KMS-11 (cell line): ENCODE measurements around the gene PPP1R26.

ENCODE experiments used
- H2AFZ ChIP-seq: fragments of 200-600 bp; sonication (generic); 2 replicates; pipeline ENCODE4 v1.6.1; 2016; ENCODE audit warnings: antibody characterized with exemption, mixed run types, low read depth
- H3K27ac ChIP-seq: fragments of 200-600 bp; sonication (generic); 2 replicates; pipeline ENCODE4 v1.6.1; 2016; ENCODE audit warnings: mild to moderate bottlenecking, mixed run types
- H3K27me3 ChIP-seq: fragments of 200-600 bp; sonication (generic); 2 replicates; pipeline ENCODE4 v1.6.1; 2017; ENCODE audit warnings: mild to moderate bottlenecking, low read depth, mixed run types, moderate library complexity; ENCODE audit not compliant: insufficient read depth
- H3K36me3 ChIP-seq: fragments of 200-600 bp; sonication (generic); 2 replicates; pipeline ENCODE4 v1.6.1; 2017; ENCODE audit warnings: mild to moderate bottlenecking, mixed run types; ENCODE audit not compliant: insufficient read depth
- H3K4me1 ChIP-seq: fragments of 200-600 bp; sonication (generic); 2 replicates; pipeline ENCODE4 v1.6.1; 2016; ENCODE audit warnings: mild to moderate bottlenecking, low read depth, mixed run types; ENCODE audit not compliant: poor library complexity, severe bottlenecking
- H3K4me2 ChIP-seq: fragments of 200-600 bp; sonication (generic); 2 replicates; pipeline ENCODE4 v1.7.0; 2016; ENCODE audit warnings: mild to moderate bottlenecking, mixed run types
- H3K4me3 ChIP-seq: fragments of 200-600 bp; sonication (generic); IDR thresholded peaks from 2 replicates; pipeline ENCODE4 v1.6.1; 2017; ENCODE audit warnings: low read depth, low read length, mixed read lengths; ENCODE audit not compliant: insufficient read depth
- H3K79me2 ChIP-seq: fragments of 200-600 bp; sonication (generic); 2 replicates; pipeline ENCODE4 v1.6.1; 2016; ENCODE audit warnings: low read depth, mixed run types; ENCODE audit not compliant: insufficient read depth
- H3K9ac ChIP-seq: fragments of 200-600 bp; sonication (generic); 2 replicates; pipeline ENCODE4 v1.6.1; 2016; ENCODE audit warnings: mild to moderate bottlenecking, mixed run types
- H4K20me1 ChIP-seq: fragments of 200-600 bp; sonication (generic); 2 replicates; pipeline ENCODE4 v1.6.1; 2016; ENCODE audit warnings: mild to moderate bottlenecking, mixed run types; ENCODE audit not compliant: insufficient read depth
- TF ChIP-seq, protein P1 (sequence below): fragments of 200-600 bp; sonication (generic); conservative IDR thresholded peaks from 2 replicates; pipeline ENCODE4 v1.6.1; 2017; ENCODE audit warnings: low read depth, mild to moderate bottlenecking, antibody characterized with exemption, low read length, moderate library complexity, mixed read lengths

Gene PPP1R26

DNA sequence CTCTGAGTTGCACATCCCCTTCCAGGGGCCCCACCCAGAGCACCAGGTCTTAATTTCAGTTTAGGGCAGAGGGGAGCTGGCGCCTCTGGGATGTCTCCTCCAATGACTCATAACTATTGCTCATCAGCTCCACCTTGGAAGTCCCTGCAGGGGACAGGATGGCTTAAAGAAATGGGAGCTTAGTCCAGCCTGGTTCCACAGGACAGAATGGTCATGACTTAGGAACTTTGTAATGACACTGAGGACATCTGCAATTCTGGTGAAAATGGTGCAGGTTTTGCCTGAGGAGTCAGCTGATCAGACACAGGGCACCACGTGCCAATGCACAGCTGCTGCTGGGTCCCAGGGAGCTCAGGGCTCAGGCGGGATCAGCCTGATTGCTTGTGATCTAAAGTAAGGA, 16.4 kb upstream of the PPP1R26 start:
- Histone ChIP-seq H3K27ac (no peak overlapping the region), H3K4me2 (no peak overlapping the region), H3K4me3 (no peak overlapping the region), H4K20me1 (no peaks in the 10 kb centered on the region), H3K27me3 (peaks cover 70% of the 10 kb centered on the region), H3K79me2 (no peaks in the 10 kb centered on the region), H2AFZ (no peak overlapping the region), H3K4me1 (no peaks in the 10 kb centered on the region), H3K9ac (no peak overlapping the region), H3K36me3 (no peaks in the 10 kb centered on the region)
- TF ChIP-seq, protein P1, sequence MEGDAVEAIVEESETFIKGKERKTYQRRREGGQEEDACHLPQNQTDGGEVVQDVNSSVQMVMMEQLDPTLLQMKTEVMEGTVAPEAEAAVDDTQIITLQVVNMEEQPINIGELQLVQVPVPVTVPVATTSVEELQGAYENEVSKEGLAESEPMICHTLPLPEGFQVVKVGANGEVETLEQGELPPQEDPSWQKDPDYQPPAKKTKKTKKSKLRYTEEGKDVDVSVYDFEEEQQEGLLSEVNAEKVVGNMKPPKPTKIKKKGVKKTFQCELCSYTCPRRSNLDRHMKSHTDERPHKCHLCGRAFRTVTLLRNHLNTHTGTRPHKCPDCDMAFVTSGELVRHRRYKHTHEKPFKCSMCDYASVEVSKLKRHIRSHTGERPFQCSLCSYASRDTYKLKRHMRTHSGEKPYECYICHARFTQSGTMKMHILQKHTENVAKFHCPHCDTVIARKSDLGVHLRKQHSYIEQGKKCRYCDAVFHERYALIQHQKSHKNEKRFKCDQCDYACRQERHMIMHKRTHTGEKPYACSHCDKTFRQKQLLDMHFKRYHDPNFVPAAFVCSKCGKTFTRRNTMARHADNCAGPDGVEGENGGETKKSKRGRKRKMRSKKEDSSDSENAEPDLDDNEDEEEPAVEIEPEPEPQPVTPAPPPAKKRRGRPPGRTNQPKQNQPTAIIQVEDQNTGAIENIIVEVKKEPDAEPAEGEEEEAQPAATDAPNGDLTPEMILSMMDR = no peak

DNA sequence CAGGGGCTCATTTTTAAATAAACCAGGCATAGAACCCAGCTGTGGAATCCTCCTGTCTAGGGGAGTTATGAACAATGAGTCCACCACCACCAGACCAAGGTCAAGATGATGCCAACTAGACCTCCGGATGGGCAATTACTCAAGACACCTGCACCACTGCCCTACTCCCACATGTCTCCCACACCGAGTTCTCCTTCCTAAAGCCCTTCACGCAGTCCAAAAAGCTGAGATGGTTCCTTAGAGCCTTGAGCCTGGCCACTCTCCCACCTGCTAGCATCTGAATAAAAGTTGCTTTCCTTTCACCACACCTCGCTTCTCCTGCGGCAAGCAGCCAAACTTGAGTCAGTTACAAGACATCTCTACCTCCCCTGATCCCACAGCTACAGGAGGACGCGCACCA, 15.4 kb upstream of the PPP1R26 start:
- no peak overlapping the region for H2AFZ ChIP-seq
- no peaks in the 10 kb centered on the region for H4K20me1 ChIP-seq

DNA sequence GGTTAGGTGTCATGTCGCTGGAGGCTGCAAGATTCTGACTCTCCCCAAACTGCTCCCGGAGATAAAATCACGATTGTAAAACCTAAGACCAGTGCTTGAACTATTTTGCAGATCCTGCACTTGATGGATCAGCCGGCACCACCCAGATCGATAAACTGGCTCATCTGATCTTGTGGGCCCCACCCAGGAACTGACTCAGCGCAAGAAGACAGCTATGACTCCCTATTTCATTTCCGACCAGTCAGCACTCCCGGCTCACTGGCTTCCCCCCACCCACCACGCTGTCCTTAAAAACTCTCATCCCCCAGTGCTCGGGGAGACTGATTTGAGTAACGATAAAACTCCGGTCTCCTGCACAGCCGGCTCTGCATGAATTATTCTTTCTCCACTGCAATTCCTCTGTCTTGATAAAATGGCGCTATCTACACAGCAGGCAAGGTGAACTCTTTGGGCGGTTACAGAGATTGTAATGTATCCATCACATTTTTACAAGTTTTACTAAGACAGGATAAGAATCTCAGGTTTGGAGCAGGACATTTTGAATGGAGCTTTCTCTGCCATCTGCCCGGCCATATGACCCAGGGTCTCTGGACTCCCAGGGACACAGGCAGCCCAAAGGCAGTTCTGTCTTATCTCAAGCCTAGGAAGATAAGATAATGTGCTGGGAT, 10.6 kb upstream of the PPP1R26 start:
- H3K79me2 ChIP-seq = no peaks in the 10 kb centered on the region
- H4K20me1 ChIP-seq = no peaks in the 10 kb centered on the region
- no peak overlapping the region for H3K9ac ChIP-seq
- no peak overlapping the region for H3K27ac ChIP-seq
- H3K4me1 ChIP-seq = no peaks in the 10 kb centered on the region
- no peak overlapping the region for H2AFZ ChIP-seq
- TF ChIP-seq, protein P1 = no peak
- no peak overlapping the region for H3K4me3 ChIP-seq
- peaks cover 89% of the 10 kb centered on the region for H3K27me3 ChIP-seq
- no peak overlapping the region for H3K4me2 ChIP-seq
- H3K36me3 ChIP-seq = no peaks in the 10 kb centered on the region

More for the DNA sequence above, 15.4 kb upstream of the PPP1R26 start:
- Histone ChIP-seq H3K27ac (no peak overlapping the region), H3K4me1 (no peaks in the 10 kb centered on the region), H3K27me3 (peaks cover 73% of the 10 kb centered on the region), H3K79me2 (no peaks in the 10 kb centered on the region), H3K4me3 (no peak overlapping the region), H3K9ac (no peak overlapping the region), H3K36me3 (no peaks in the 10 kb centered on the region), H3K4me2 (no peak overlapping the region)
- TF ChIP-seq, protein P1 = no peak

DNA sequence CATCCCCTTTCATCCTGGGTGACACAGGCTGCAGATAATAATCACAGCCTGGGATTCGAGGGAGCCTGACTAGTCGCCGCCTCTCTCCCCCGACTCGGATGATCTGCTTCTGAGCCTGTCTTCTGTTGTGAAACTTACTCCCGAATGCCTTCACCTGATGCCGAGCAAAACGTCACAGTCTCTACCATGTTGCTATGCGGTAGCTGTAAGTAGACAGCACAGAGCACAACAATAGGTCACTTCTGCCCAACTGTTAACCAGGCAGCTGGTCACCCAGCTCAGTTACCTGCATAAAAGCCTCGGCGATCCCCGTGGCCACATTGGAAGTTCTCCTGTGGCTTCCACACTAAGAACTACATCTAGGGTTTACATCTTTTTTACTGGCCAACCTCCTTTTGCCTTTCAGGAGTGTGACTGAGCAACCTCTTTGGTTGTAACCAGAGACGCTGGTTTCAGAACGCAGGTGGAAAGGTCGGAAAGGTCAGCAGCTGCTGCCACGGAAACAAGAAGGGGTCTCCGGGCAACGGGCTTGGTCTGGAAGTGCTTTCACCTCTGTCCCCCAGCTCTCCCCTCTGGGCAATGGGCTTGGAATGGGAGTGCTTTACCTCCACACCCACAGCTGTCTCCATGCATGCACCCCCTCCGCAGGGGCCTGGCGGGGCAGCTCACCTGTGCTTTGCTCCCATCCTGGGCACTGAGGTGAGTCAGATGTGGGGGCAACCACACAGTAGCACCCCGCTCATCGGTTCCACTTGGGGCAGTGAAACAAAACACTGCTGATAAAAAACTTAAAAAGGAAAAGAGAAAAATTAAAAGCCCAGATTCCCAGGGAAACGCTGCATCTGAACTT, 7.6 kb upstream of the PPP1R26 start:
- Histone ChIP-seq H3K79me2 (no peaks in the 10 kb centered on the region), H3K27ac (no peak overlapping the region)

More for the DNA sequence above, 7.6 kb upstream of the PPP1R26 start:
- Histone ChIP-seq H3K9ac (no peak overlapping the region), H4K20me1 (no peaks in the 10 kb centered on the region), H3K4me1 (no peaks in the 10 kb centered on the region), H2AFZ (no peak overlapping the region), H3K4me2 (no peak overlapping the region), H3K27me3 (peaks cover 84% of the 10 kb centered on the region), H3K36me3 (no peaks in the 10 kb centered on the region), H3K4me3 (no peak overlapping the region)
- TF ChIP-seq, protein P1 = no peak
